MCF 10A (cell line): ENCODE data around the gene EPOP. TPM values are rescaled to one million over a fixed set of nuclear protein-coding genes. Genes with fewer than 3 reads are reported as not detected.
"Not testable (repeated sequence)": the region's sequence is repeated elsewhere in the genome, so short reads cannot be mapped to it uniquely, and the experiment has no call there.

Experiments
- BruUV-seq: library from RNA; stranded (reverse); fragments of 400-500 nt; replicated peaks from 2 replicates; lab custom pipeline; 2021; lab: Mats Ljungman, UMichigan
- CTCF ChIA-PET: fragments of 300-600 bp; sonication (Branson Sonifier 250); formaldehyde crosslinking; extraction: SDS; loops from one replicate; lab custom pipeline; 2021; ENCODE audit warnings: antibody characterized with exemption, inconsistent platforms; lab: Yijun Ruan, JAX
- POLR2A ChIA-PET: fragments of 300-600, 350-650 bp; sonication (Branson Sonifier 250); formaldehyde crosslinking; extraction: SDS; loops from one replicate; lab custom pipeline; 2020; ENCODE audit warnings: antibody characterized with exemption, inconsistent platforms; lab: Yijun Ruan, JAX
- DNase-seq: peaks from one replicate; pipeline ENCODE4 v3.0.0-alpha.2; 2018; ENCODE audit not compliant: unreplicated experiment
- H3K27ac Mint-ChIP-seq: one replicate; pipeline ENCODE4 v1.8.0; 2022; ENCODE audit warnings: mild to moderate bottlenecking, low read depth, mixed read lengths; ENCODE audit not compliant: unreplicated experiment
- H3K27me3 Mint-ChIP-seq: one replicate; pipeline ENCODE4 v1.8.0; 2022; ENCODE audit warnings: mixed read lengths; ENCODE audit not compliant: insufficient read depth, unreplicated experiment
- H3K36me3 Mint-ChIP-seq: one replicate; pipeline ENCODE4 v1.8.0; 2022; ENCODE audit warnings: mild to moderate bottlenecking, moderate library complexity, mixed read lengths; ENCODE audit not compliant: insufficient read depth, unreplicated experiment
- H3K4me1 Mint-ChIP-seq: one replicate; pipeline ENCODE4 v1.8.0; 2022; ENCODE audit warnings: mixed read lengths; ENCODE audit not compliant: insufficient read depth, unreplicated experiment
- H3K4me3 Mint-ChIP-seq: one replicate; pipeline ENCODE4 v1.8.0; 2022; ENCODE audit warnings: mild to moderate bottlenecking, moderate library complexity, mixed read lengths; ENCODE audit not compliant: unreplicated experiment
- H3K9me3 Mint-ChIP-seq: one replicate; pipeline ENCODE4 v1.8.0; 2022; ENCODE audit warnings: mixed read lengths; ENCODE audit not compliant: unreplicated experiment
- intact Hi-C: fragments of 100-400 bp; cut with micrococcal nuclease; formaldehyde crosslinking; loops from 2 replicates; pipeline ENCODE4 v1.14.1; 2022
- total RNA-seq: library from RNA; stranded (reverse); gene quantifications from 2 replicates; pipeline ENCODE4 v1.2.3, GENCODE V29; 2022
- TF ChIP-seq, protein P1 (sequence below): fragments of 200-600 bp; IDR thresholded peaks from one replicate; pipeline ENCODE4 v1.8.0; 2022; ENCODE audit warnings: antibody characterized with exemption, mild to moderate bottlenecking; ENCODE audit not compliant: unreplicated experiment

EPOP gene
- total RNA-seq, 1 experiment from 2014 or later = 3.6 TPM

DNA sequence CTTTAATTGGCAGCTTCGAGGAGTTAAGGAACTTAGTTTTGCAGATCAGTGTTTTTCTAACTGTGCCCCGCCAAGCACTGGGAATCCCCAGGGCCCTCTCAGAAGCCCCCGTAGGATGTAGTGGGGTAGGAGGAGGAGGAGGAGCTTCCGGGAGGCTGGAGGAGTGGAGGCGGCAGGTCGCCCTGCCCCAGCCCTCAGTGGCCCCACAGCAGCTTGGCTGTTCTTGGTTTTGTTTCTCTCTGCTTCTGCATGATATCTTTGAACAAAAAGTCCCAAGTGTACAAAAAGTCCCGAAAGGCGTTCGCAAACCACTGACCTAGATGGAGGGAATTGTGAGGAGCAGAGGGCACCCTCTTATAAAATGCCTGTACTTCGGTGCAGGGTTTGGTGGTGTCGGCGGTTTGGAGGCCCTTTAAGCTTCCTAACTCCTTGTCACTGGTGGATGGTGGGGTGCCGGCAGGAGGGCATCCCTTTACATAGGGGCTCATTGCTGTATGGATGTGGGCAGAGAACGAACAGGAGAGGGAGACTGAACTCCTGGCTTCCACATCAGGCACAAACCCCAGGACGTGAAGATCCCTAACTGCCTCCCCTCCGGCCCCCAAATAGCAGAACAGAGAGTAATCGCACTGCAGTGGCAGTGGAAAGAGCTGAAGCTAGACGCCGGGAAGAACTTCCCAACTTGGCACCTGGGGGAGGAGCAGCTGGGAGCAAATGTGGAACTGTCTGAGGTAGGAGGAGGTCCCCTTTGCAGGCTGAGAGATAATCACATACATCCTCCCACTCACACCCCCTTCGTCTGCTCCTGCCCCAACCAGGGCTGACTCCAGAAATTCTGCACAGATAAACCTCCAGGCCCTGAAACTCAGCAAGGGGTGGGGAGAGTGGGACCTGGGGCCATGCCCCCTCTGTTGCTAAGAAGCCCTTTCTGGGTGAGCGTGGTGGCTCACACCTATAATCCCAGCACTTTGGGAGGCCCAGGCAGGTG lies 20.1 kb downstream of the EPOP start:
- Mint-ChIP-seq H3K27me3 (peaks cover 26% of the 10 kb centered on the region), H3K4me3 (no peak overlapping the region), H3K4me1 (no peaks in the 10 kb centered on the region), H3K36me3 (no peaks in the 10 kb centered on the region), H3K27ac (no peak overlapping the region), H3K9me3 (no peaks in the 10 kb centered on the region)
- no TSS peak for BruUV-seq
- no peak for DNase-seq
- ChIA-PET CTCF (interaction anchor here (2.2 to 2.7 kb wide), 2 partner anchors 8 to 12 kb away, joined by 12 to 15 read pairs; no protein-coding TSS in a partner anchor), POLR2A (interaction anchor here (0.5 to 0.7 kb wide), 2 partner anchors 377 to 405 kb away, joined by 3 read pairs; no protein-coding TSS in a partner anchor)
- TF ChIP-seq, protein P1, sequence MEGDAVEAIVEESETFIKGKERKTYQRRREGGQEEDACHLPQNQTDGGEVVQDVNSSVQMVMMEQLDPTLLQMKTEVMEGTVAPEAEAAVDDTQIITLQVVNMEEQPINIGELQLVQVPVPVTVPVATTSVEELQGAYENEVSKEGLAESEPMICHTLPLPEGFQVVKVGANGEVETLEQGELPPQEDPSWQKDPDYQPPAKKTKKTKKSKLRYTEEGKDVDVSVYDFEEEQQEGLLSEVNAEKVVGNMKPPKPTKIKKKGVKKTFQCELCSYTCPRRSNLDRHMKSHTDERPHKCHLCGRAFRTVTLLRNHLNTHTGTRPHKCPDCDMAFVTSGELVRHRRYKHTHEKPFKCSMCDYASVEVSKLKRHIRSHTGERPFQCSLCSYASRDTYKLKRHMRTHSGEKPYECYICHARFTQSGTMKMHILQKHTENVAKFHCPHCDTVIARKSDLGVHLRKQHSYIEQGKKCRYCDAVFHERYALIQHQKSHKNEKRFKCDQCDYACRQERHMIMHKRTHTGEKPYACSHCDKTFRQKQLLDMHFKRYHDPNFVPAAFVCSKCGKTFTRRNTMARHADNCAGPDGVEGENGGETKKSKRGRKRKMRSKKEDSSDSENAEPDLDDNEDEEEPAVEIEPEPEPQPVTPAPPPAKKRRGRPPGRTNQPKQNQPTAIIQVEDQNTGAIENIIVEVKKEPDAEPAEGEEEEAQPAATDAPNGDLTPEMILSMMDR = no peak
- intact Hi-C loops = no loop called here

DNA sequence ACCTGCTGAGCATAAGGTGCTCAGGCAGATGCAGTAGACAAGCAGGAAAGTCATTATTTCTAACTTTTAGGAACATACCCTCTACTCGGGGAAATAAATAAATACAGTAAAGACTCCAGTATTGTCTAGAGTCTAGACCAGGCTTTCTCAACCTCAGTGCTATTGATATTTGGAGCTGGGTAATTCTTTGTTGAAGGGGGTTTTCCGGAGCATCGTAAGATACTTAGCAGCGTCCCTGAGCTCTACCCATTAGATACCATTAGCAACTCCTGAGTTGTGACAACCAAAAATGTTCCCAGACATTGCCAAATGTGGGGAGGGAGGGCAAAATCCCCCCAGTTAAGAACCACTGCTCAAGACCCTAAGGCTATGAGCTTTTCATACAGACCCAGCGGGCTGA lies 21.1 kb downstream of the EPOP start:
- Mint-ChIP-seq H3K4me3 (no peak overlapping the region), H3K9me3 (no peaks in the 10 kb centered on the region), H3K27ac (no peak overlapping the region), H3K36me3 (no peaks in the 10 kb centered on the region), H3K27me3 (peaks cover 22% of the 10 kb centered on the region), H3K4me1 (no peaks in the 10 kb centered on the region)
- BruUV-seq = no TSS peak
- ChIA-PET POLR2A (no interaction called here), CTCF (interaction anchor here (1.0 to 2.2 kb wide), 2 partner anchors 9 to 13 kb away, joined by 6 to 12 read pairs; no protein-coding TSS in a partner anchor)
- DNase-seq = no peak
- intact Hi-C loops = no loop called here
- TF ChIP-seq, protein P1 = no peak

DNA sequence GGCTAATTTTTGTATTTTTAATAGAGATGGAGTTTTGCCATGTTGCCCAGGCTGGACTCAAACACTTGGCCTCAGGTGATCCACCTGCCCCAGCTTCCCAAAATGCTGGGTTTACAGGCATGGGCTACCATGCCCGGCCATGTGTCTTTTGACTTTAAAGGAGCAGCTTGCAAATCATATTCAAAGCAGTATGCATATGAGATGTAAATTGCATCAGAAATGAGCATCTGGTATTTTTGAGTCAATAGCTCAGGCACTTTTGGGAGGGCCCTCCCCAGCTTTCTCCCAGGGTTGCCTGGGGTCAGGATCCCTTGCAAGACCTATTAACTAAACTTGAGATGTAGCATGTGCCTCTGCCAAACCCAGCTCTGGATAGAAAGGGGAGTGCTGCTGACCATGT lies 21.5 kb downstream of the EPOP start:
- Mint-ChIP-seq H3K36me3 (no peaks in the 10 kb centered on the region), H3K27me3 (peaks cover 18% of the 10 kb centered on the region), H3K9me3 (no peaks in the 10 kb centered on the region), H3K4me3 (no peak overlapping the region), H3K4me1 (no peaks in the 10 kb centered on the region), H3K27ac (no peak overlapping the region)
- intact Hi-C loops = no loop called here
- TF ChIP-seq, protein P1 = no peak
- no peak for DNase-seq
- ChIA-PET POLR2A (no interaction called here), CTCF (interaction anchor here (1.0 to 2.2 kb wide), 2 partner anchors 10 to 14 kb away, joined by 6 to 12 read pairs; no protein-coding TSS in a partner anchor)
- no TSS peak for BruUV-seq

DNA sequence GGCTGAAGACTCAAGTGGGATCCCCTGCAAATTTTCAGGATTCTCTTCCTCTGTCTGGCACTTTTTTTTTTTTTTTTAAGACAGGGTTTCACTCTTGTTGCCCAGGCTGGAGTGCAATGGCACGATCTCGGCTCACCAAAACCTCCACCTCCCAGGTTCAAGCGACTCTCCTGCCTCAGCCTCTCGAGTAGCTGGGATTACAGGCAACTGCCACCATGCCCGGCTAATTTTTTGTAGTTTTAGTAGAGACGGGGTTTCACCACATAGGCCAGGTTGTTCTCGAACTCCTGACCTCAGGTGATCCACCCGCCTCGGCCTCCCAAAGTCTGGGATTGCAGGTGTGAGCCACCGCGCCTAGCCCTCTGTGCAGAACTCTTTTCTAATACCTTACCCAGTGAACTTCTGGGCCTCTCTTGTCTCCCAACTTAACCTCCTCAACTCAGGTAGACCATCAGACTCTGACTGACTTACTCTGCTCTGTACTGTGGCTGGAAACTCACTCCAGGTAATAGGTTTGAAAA lies 24.0 kb downstream of the EPOP start:
- H3K36me3 Mint-ChIP-seq, intact Hi-C loops, H3K4me3 Mint-ChIP-seq, H3K9me3 Mint-ChIP-seq, DNase-seq, POLR2A ChIA-PET, H3K27ac Mint-ChIP-seq, H3K4me1 Mint-ChIP-seq, BruUV-seq, H3K27me3 Mint-ChIP-seq: not testable (repeated sequence)
- CTCF ChIA-PET = interaction anchor here (0.5 to 1.4 kb wide), 3 partner anchors 10 to 814 kb away, joined by 3 to 4 read pairs (median 4); no protein-coding TSS in a partner anchor
